ENCODE results near the gene NBEAL2.

DNA sequence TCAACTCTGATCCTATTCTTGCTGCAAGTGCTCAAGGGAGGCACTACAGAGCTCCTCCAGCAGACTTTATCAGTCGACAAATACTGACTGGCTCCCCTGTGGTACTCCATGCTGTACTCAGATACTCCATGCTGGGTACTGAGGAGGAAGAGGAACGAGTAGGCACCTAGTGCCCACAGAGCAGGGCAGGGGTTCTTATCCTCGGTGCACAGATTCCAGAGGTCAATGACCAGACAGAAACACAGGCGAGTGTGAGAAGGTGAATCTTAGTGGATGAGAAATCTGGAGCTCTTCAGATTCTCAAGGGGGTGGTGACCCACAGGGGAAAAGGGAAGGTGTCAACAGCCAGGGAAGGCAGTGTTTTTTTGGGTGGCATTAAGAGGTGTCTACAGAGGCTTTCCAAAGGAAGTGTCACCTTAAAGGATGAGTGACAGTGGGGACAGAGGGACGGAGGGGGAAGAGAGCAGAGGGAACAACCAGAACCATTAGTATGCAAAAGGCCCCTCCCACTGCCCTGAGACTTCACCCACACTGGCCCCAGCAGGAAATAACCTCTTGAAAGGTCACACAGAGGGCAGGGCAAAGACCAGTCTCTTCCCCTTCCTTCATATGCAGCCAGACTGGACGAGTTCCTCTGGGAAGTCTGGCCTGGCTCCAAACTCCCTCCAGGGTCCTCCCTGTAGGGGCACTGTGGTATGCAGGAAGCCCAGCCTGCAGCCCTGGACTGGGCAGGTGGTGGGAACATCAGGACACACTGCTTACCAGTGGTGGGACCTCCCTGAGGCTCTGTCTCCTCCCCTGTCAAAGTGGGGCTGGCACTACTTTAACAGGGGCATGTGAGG is 30.4 kb upstream of the NBEAL2 start:
- no peak for TF ChIP-seq POLR2A (IDR thresholded peaks at IDR 0.05; ENCODE audit: low read depth, low read length)
- no peak for TF ChIP-seq TAF1 (IDR thresholded peaks at IDR 0.05; ENCODE audit: borderline replicate concordance, low read depth, low read length)

Data from GM12892 (cell line).